GM19351 (cell line): Measurements from ENCODE around the gene FAAP100.

ENCODE experiments used
- ATAC-seq: cut with Tn5 transposase; IDR thresholded peaks from one replicate; pipeline ENCODE4 v1.9.1; 2021; ENCODE audit warnings: mild to moderate bottlenecking, moderate library complexity; ENCODE audit not compliant: unreplicated experiment

The FAAP100 gene

GRCh38 chr17:81577278-81578000 lies 25.3 kb upstream of the FAAP100 start:
- ATAC-seq = no peak

- ATAC-seq = no peak
Measured at GRCh38 chr17:81576621-81577277, 24.6 kb upstream of the FAAP100 start.

- ATAC-seq = no peak
Measured at GRCh38 chr17:81575836-81576235, 23.7 kb upstream of the FAAP100 start.

GRCh38 chr17:81574643-81574956 lies 22.4 kb upstream of the FAAP100 start:
- no peak for ATAC-seq

- ATAC-seq = no peak
Measured at GRCh38 chr17:81573794-81574642, 21.9 kb upstream of the FAAP100 start.

GRCh38 chr17:81572563-81573168 lies 20.5 kb upstream of the FAAP100 start:
- ATAC-seq = no peak

- ATAC-seq = no peak
Measured at GRCh38 chr17:81570964-81571363, 18.8 kb upstream of the FAAP100 start.

GRCh38 chr17:81569986-81570514 lies 17.9 kb upstream of the FAAP100 start:
- no peak for ATAC-seq

GRCh38 chr17:81568416-81568815 lies 16.3 kb upstream of the FAAP100 start:
- no peak for ATAC-seq

- no peak for ATAC-seq
Measured at GRCh38 chr17:81567191-81567590, 15.0 kb upstream of the FAAP100 start.

- no peak for ATAC-seq
Measured at GRCh38 chr17:81566461-81567126, 14.4 kb upstream of the FAAP100 start.

GRCh38 chr17:81565231-81565630 lies 13.1 kb upstream of the FAAP100 start:
- no peak for ATAC-seq

GRCh38 chr17:81564778-81565177 lies 12.6 kb upstream of the FAAP100 start:
- no peak for ATAC-seq

- ATAC-seq = no peak
Measured at GRCh38 chr17:81563861-81564586, 11.9 kb upstream of the FAAP100 start.

GRCh38 chr17:81561494-81561885 lies 9.3 kb upstream of the FAAP100 start:
- ATAC-seq = no peak

GRCh38 chr17:81558941-81559806 lies 7.0 kb upstream of the FAAP100 start:
- ATAC-seq = no peak

- no peak for ATAC-seq
Measured at GRCh38 chr17:81558115-81558468, 5.9 kb upstream of the FAAP100 start.

GRCh38 chr17:81557276-81558114 lies 5.3 kb upstream of the FAAP100 start:
- no peak for ATAC-seq
